Left renal pelvis (tissue), 4 donors: ENCODE data around the gene OR2AT4. TPM values are rescaled to one million over a fixed set of nuclear protein-coding genes. Genes with fewer than 3 reads are reported as not detected.
"Not testable (repeated sequence)": the region's sequence is repeated elsewhere in the genome, so short reads cannot be mapped to it uniquely, and the experiment has no call there.

Experiments used
- DNase-seq, 4 donors: peaks; one replicate each; pipeline ENCODE4 v3.0.0-alpha.2; 2013; ENCODE audit warnings: low read depth in 4 of 4, low spot score in 3 of 4
- polyA plus RNA-seq, 4 donors: library from polyadenylated mRNA; unstranded; fragments of 120-200 nt; gene quantifications; one replicate each; pipeline ENCODE4 v1.2.1, GENCODE V29; 2013; ENCODE audit not compliant: insufficient read length in 4 of 4

Gene OR2AT4
- polyA plus RNA-seq, 4 donors = 0.01 to 0.05 (median 0.04) TPM; not detected in 1

DNA sequence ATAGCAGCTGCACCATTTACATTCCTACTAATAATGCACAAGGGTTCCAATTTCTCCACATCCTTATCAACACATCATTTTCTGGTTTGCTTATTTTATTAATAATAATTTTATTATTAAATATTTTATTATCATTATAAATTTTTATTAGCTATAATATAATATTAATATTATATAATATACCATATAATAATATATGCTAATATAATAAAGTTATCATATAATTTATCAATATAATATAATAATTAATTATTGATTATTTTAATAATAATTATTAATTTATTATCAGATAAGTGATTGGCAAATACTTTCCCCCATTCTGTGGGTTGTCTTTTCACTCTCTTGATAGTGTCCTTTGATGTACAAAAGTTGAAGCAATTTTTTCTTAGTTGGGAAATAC is 27.7 kb downstream of the OR2AT4 start:
- no peak for DNase-seq

DNA sequence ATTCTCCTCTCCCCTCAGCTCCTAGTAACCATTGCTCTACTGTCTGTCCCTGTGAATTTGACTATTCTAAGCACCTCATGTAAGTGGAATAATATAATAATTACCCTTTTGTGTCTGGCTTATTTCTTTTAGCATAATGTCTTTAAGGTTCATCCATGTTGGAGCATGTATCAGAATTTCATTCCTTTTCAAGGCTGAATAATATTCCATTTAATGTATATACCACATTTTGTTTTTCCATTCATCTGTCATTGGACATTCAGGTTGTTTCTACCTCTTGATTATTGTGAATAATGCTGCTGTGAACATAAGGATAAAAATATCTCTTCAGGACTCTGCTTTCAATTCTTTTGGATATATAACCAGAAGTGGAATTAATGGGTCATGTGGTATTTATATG is 28.1 kb downstream of the OR2AT4 start:
- no peak for DNase-seq

DNA sequence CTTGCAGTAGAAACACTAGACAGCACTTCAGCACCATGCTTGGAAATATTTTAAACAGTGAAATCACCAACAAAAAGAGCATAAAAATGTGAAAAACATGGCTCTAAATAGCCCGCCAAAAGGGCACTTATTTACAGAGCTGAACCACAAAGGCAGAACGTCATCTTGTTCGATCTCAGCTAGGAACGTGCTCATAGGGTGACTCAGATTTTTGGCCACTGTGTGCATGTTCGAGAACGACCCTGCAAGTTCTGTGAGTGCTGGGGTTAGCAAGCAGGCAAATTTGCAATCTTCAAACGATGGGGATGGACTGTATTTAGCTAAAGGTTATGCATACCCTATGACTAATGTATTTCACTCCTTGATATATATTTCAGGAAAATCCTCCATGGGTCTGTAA is 30.6 kb downstream of the OR2AT4 start:
- no peak for DNase-seq

GRCh38 chr11:75063741-75064314 is 32.8 kb downstream of the OR2AT4 start:
- DNase-seq = no peak

DNA sequence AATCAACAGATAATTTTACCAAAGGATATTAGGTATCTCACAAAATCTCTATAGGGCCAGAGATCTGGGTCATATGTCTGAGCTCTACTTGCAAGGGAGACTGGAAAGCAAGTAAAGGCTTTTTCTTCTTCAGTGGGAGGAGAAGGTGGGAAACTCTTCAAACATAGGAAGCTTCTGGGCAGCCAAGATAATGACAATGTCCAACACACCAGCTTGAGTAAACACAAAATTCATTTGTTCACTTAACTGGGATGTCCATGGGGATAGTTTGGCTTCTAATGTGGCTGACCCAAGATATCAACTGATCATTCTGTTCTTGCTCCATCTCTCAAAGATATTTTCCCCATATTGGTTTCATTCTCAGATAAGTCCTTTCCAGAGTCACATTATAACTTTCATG is 37.4 kb downstream of the OR2AT4 start:
- no peak for DNase-seq

- DNase-seq = no peak
These were observed 39.9 kb downstream of the OR2AT4 start for GRCh38 chr11:75056814-75057213.

- DNase-seq = no peak
These were observed 41.2 kb downstream of the OR2AT4 start for GRCh38 chr11:75055511-75055910.

GRCh38 chr11:75052457-75052856 is 44.2 kb downstream of the OR2AT4 start:
- DNase-seq = no peak

GRCh38 chr11:75051043-75051442 is 45.6 kb downstream of the OR2AT4 start:
- DNase-seq = no peak

DNA sequence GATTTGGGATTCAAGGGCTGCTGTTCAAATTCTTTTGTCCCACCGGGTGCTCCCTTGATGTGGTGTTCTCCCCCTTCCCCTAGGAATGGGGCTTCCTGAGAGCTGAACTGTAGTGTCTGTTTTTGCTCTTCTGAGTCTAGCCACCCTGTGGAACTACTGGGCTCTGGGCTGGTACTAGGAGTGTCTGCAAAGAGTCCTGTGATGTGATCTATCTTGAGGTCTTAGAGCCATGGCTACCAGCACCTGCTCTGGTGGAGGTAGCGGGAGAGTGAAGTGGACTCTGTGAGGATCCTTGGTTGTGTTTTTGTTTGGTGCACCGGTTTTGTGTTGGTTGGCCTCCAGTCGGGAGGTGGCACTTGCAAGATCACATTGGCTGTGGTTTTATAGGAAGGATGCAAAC is 46.2 kb downstream of the OR2AT4 start:
- DNase-seq = no peak

DNA sequence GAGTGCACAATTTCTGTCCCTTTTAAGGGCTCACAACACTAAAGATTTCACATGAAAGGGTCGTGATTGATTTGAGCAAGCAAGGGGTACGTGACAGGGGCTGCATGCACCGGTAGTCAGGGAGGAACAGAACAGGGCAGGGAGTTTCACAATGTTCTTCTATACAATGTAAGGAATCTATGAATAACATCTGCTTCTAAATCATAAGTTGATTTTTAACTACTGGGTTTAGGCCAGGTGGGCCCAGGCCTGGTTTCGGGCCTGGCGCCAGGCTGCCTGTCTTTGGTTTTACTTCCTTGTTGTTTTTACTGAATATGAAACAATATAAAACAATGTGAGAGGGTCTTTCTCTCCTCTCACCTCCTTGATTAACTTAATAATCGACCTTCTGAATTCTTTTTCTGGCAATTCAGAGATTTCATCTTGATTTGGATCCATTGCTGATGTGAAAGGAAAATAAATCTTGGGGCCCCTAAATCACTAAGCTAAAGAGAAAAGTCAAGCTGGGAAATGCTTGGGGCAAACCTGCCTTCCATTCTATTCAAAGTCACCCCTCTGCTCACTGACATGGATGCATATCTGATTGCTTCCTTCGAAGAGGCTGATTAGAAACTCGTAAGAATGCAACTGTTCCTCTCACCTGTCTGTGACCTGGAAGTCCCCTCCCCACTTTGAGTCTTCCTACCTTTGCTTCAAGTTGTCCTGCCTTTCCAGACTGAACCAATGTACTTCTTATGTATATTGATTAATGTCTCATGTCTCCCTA is 47.0 kb downstream of the OR2AT4 start:
- not testable (repeated sequence) for DNase-seq

DNA sequence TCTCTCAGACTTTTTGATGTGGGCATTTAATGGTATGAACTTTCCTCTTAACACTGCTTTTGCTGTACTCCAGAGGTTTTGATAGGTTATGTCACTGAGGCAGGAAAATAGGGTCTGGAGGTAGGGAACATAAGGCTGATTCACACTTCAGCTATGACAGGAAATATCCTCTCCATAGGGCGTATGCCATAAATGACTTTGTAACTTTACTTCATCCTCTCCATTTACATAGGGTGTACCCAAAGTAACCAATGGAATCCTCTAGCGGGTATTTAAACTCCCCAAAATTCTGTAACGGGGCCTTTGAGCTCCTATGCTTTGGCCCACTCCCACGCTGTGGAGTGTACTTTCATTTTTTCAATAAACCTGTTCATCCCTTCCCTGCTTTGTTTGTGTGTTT is 49.5 kb downstream of the OR2AT4 start:
- DNase-seq = no peak

GRCh38 chr11:75046668-75047067 is 50.0 kb downstream of the OR2AT4 start:
- DNase-seq = not testable (repeated sequence)

DNA sequence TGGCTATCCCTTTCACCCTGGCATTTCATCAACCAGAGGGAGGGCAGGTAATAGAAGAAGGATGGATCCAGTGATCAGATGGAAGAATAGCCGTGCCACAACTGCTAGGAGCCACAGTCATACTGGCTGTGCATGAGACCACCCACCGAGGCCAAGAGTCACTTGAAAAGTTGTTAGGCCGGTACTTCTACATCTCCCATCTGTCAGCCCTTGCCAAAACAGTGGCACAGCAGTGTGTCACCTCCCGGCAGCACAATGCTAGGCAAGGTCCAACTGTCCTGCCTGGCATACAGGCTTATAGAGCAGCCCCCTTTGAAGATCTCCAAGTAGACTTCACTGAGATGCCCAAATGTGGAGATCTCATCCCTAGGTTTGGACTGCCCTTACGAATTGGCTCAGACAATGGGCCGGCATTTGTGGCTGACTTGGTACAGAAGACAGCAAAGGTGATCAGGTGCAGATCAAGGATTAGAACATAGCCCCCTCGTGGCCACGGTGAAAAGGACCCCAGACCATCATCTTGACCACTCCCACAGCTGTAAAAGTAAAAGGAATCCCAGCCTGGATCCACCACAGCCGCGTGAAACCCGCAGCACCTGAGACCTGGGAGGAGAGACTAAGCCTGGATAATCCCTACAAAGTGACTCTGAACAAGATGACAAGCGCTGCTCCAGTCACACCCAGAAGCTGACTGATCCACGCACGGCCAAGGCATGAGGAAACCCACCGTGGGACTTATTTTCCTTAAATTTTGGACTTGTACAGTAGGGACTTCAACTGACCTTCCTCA is 52.1 kb downstream of the OR2AT4 start:
- DNase-seq = not testable (repeated sequence)

DNA sequence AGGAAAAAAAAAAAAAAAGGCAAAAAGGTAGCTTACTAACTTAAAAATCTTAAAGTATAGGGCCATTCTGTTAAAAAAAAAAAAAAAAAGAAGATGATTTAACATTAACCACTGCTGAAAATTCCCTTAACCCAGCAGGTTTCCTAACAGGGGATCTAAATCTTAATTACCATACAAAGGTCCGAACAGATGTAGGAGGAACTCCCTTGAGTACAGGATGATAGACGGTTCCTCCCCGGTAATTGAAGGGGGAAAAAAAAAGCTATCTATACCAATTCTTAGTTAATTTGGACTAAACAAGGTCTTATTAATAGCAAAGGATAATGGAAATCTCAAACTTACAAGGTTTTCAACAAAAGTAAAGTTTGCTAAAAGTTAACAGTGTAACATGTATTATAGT is 54.9 kb downstream of the OR2AT4 start:
- DNase-seq = not testable (repeated sequence)

DNA sequence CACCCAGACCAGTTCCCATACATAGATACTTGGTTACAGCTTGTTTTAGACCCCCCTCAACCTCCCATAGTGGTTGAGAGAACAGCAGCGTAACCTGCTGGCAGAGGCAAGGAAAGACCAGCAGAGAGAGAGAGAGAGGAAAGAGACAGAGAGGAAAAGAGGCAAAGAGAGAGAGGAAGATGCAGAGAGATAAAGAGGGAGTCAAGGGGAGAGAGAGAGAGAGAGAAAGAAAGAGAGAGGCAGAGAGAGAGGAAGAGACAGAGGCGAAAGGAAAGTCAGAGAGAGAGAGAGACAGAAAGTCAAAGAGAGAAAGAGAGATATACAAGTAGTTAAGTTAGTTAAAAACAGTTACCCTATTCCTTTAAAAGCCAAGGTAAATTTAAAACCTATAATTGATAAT is 55.4 kb downstream of the OR2AT4 start:
- no peak for DNase-seq

DNA sequence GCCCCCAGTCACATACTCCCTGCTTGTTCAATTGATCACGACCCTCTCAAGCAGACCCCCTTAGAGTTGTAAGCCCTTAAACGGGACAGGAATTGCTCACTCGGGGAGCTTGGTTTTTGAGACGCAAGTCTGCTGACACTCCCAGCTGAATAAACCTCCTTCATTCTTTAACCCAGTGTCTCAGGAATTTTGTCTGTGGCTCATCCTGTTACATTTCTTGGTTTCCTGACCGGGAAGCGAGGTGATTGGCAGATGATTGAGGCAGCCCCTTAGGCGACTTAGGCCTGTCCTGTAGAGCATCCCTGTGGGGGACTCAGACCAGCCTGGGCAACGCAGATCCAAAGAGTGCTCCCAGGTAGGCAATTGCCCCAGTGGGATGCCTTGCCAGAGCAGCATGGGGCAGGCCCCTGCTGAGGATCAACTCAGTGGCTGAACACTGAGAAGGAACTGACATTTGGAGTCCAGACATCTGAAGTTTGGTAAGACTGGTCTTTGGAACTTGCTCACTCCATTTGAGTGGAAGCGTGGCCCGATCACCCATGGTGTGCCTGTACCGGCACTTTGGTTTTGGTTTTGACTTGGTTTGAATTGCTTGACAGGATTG is 56.4 kb downstream of the OR2AT4 start:
- no peak for DNase-seq

DNA sequence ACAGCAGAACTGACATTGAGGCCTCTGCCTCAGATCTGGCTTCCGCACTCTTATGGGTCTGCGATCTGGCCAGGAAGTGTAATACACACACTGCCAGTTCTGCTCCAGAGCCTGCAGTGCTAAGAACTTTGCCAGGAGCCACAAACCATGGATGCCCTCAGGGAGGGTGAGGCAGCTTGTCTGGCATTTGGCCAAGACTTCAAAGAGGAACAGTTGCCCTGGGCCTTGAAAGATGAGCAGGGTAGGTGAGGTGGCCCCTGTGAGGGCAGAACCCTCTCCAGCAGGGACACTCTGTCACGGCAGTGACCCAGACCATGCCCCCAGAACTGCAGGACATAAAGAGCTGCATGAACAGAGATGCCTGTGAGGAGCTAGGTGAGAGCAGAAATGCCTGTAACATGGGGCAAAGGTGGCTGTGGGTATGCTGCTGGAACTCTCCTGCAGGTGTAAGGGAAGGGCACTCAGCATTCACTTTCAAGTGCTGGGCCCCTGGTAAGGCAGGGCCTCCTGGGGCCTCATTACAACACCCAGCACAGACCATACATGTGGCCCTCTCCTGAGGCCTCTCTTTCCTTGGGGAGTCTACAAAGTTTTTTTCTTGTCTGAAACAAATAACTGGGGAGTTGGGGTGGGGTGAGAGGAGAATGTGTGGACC is 60.6 kb downstream of the OR2AT4 start:
- no peak for DNase-seq

DNA sequence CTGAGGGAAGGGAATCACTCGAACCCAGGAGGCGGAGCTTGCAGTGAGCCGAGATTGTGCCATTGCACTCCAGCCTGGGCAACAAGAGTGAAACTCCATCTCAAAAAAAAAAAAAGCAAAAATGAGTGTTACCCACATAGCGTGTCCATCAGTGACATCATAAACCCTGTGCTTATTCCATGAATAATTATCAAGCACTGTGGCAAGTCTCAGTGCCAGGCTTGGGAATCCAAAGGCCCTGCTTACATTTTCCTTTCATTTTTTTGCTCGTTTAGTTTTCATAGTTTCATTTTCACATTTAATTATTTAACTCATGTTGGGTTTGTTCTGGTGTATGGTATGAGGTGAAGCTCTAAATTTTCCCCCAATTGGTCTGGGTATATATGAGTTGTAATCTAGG is 61.4 kb downstream of the OR2AT4 start:
- DNase-seq = no peak

DNA sequence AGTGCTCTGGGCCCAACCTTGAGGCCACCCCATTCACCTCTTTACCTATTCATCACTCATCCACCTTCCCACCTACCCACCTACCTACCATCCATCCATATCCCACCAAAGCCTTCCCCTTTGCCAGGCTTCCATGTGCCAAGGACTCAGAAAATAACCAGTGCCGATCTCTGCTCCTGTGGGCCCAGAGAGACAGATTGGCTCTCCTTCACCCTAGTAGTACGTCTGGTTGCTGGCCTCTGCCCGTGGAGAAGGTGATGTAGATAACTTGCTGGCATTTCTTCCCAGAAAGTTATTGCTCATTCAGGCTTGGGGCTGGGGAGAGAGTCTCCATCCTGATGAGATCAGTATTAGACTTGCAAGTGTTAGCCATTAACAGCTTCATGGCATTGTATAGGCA is 62.8 kb downstream of the OR2AT4 start:
- no peak for DNase-seq

- DNase-seq = no peak
These were observed 64.1 kb downstream of the OR2AT4 start for GRCh38 chr11:75032550-75032935.
